Regular cardiac myocyte (primary cell): ENCODE results near the gene A2ML1. TPM values are rescaled to one million over a fixed set of nuclear protein-coding genes. Genes with fewer than 3 reads are reported as not detected.

Experiments
- total RNA-seq: library from RNA; depleted of rRNA; stranded (reverse); fragments of >200 nt; gene quantifications from 2 replicates; pipeline ENCODE4 v1.2.3, GENCODE V29; 2014

A2ML1 gene
- total RNA-seq: under 0.01 TPM in 1 of 2 replicates, not detected in the other

DNA sequence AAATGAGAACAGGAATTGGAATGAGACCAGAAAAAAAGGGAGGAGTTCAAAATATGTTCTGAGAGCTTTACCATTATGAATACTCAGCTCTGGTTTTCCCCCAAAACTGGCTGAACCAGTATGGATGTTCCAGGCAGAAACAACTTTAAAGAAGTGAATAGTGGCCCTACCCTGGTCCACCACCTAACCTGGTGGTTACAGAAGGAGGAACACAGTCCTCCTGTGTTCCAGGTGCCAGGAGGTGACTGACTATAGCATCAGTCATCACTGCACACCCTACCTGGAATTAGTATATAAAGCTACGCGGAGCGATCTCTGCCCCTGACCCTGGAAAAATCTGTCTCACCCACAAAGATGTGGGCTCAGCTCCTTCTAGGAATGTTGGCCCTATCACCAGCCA is at the start of gene A2ML1:
A2ML1 (plus strand) TSS at position 324 of the 400 bp plus-strand sequence; CDS start at position 355, 31 bp downstream.

DNA sequence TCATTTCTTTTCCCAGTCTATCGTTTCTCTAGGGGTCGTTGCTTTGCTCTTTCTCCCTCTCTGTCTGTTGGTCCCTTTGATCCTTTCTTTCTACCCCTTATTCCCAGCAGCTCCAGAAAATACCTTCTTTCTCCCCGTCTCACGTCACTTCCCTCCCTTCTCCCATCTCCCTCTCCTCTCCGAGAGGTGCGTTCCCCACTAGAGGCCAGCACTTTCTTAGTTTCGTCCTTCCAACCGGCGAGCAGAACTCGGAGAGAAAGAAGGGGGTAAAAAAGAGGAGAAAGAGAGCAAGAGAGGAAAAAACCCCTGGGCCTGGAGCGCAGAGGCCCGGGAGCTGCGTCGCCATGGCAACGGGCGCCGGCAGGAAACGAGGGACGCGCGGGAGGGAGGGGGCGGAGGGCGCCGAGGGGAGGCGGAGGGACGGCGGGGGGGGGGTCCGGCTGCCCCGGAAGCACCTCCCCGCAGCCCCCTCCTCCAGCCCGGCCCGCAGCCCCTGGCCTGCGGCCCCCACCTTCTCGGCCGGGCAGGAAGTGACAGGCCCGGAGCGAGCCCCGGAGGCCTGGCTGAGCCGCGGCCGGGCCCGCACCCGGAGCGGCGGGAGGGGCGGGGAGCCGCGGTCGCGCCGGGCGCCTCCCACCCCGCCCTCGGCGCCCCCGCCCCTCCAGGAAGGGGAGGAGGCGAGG is 91.8 kb downstream of the A2ML1 start, which contains the start of gene PHC1:
PHC1 (plus strand) TSS at position 477 of the 683 bp plus-strand sequence. CDS start 3,169 bp downstream, outside the sequence.

Other genes starting within 250 kb of the A2ML1 start
- not detected in 2 replicates for gene AICDA, start 209.8 kb upstream of the A2ML1 start, total RNA-seq
- gene MFAP5, start 159.8 kb upstream of the A2ML1 start, total RNA-seq: 124 and 311 TPM in 2 replicates
- gene RIMKLB, start 124.6 kb upstream of the A2ML1 start, total RNA-seq: 31.8 and 36.6 TPM in 2 replicates
- gene PHC1, start 91.9 kb downstream of the A2ML1 start, total RNA-seq: 7.7 and 8.2 TPM in 2 replicates
- 207 and 229 TPM in 2 replicates for gene M6PR, start 127.0 kb downstream of the A2ML1 start, total RNA-seq
- gene KLRG1, start 166.9 kb downstream of the A2ML1 start, total RNA-seq: 0.38 and 0.85 TPM in 2 replicates